Thymus (tissue), 11 donors: ENCODE results near the gene TTLL7. TPM values are rescaled to one million over a fixed set of nuclear protein-coding genes. Genes with fewer than 3 reads are reported as not detected.

Experiments
- DNase-seq, 9 donors: peaks; one replicate each; pipeline ENCODE4 v3.0.0-alpha.2; 2013; ENCODE audit warnings: low spot score in 9 of 9, low read depth in 6 of 9, missing footprints in 1 of 9
- H3K27ac ChIP-seq, 2 donors: one replicate each; pipeline ENCODE4 v1.5.1; 2013; ENCODE audit warnings: control low read depth in 1 of 2, low read depth in 1 of 2, low read length in 1 of 2, mild to moderate bottlenecking in 1 of 2, moderate library complexity in 1 of 2
- H3K27me3 ChIP-seq, 2 donors: one replicate each; pipeline ENCODE4 v1.5.1; 2013; ENCODE audit warnings: low read length in 1 of 2; ENCODE audit not compliant: control insufficient read depth in 2 of 2, insufficient read depth in 1 of 2
- H3K36me3 ChIP-seq, 2 donors: one replicate each; pipeline ENCODE4 v1.5.1; 2013; ENCODE audit warnings: low read length in 1 of 2, mild to moderate bottlenecking in 1 of 2, moderate library complexity in 1 of 2; ENCODE audit not compliant: control insufficient read depth in 2 of 2, insufficient read depth in 2 of 2
- H3K4me1 ChIP-seq, 2 donors: one replicate each; pipeline ENCODE4 v1.5.1; 2013; ENCODE audit warnings: low read length in 2 of 2; ENCODE audit not compliant: control insufficient read depth in 2 of 2, insufficient read depth in 2 of 2
- H3K4me3 ChIP-seq, 2 donors: one replicate each; pipeline ENCODE4 v1.5.1; 2013; ENCODE audit warnings: low read length in 2 of 2, control low read depth in 1 of 2, mild to moderate bottlenecking in 1 of 2
- H3K9me3 ChIP-seq, 2 donors: one replicate each; pipeline ENCODE4 v1.5.1; 2013; ENCODE audit warnings: low read length in 1 of 2, mild to moderate bottlenecking in 1 of 2; ENCODE audit not compliant: control insufficient read depth in 2 of 2, insufficient read depth in 1 of 2
- WGBS: extraction: QIAGEN DNeasy Blood & Tissue Kit; methylation state at CpG from one replicate; pipeline ENCODE4 v1.1.7; 2013; 5-methylcytosine and 5-hydroxymethylcytosine counted together
- polyA plus RNA-seq: library from polyadenylated mRNA; stranded (reverse); fragments of 200-250 nt; gene quantifications from one replicate; pipeline ENCODE4 v1.2.3, GENCODE V29; 2013
- total RNA-seq: library from RNA; stranded (reverse); fragments of 120-200 nt; gene quantifications from one replicate; pipeline ENCODE4 v1.2.4, GENCODE V29; 2013
- donor health status: healthy.

Gene TTLL7
- total and polyA plus RNA-seq, 2 donors, result 0.94 to 1.9 TPM

GRCh38 chr1:84019217-84019616, 20.3 kb upstream of the TTLL7 start:
- 97% methylated on average over 1 of the region's 1 CpG for WGBS
- Histone ChIP-seq H3K27ac (no peak overlapping the region), H3K4me3 (no peak overlapping the region), H3K4me1 (no peaks in the 10 kb centered on the region), H3K9me3 (no peaks in the 10 kb centered on the region), H3K36me3 (no peaks in the 10 kb centered on the region), H3K27me3 (no peaks in the 10 kb centered on the region)
- DNase-seq, result no peak

- Histone ChIP-seq H3K27ac (no peak overlapping the region), H3K9me3 (no peaks in the 10 kb centered on the region), H3K36me3 (no peaks in the 10 kb centered on the region), H3K4me1 (no peaks in the 10 kb centered on the region), H3K4me3 (no peak overlapping the region), H3K27me3 (no peaks in the 10 kb centered on the region)
- over 99% methylated on average over 3 of the region's 3 CpGs for WGBS
- DNase-seq, result no peak
Measured at GRCh38 chr1:84013708-84014107, 14.8 kb upstream of the TTLL7 start.

- Histone ChIP-seq H3K9me3 (no peaks in the 10 kb centered on the region), H3K4me3 (no peak overlapping the region), H3K27me3 (no peaks in the 10 kb centered on the region), H3K4me1 (no peaks in the 10 kb centered on the region), H3K36me3 (no peaks in the 10 kb centered on the region), H3K27ac (no peak overlapping the region)
- WGBS, result 97% methylated on average over 3 of the region's 3 CpGs
- no peak for DNase-seq
Measured at GRCh38 chr1:84012018-84012417, 13.1 kb upstream of the TTLL7 start.

- H3K36me3 ChIP-seq, result no peaks in the 10 kb centered on the region
- H3K27me3 ChIP-seq, result no peaks in the 10 kb centered on the region
- DNase-seq, result no peak
- H3K4me1 ChIP-seq, result no peaks in the 10 kb centered on the region
- no peaks in the 10 kb centered on the region for H3K9me3 ChIP-seq
- 88% methylated on average over 1 of the region's 1 CpG for WGBS
- H3K27ac ChIP-seq, result no peak overlapping the region
- H3K4me3 ChIP-seq, result no peak overlapping the region
Measured at GRCh38 chr1:84010136-84010535, 11.2 kb upstream of the TTLL7 start.

GRCh38 chr1:84008631-84009030, 9.7 kb upstream of the TTLL7 start:
- DNase-seq, result no peak
- Histone ChIP-seq H3K4me1 (no peaks in the 10 kb centered on the region), H3K4me3 (no peak overlapping the region), H3K36me3 (no peaks in the 10 kb centered on the region), H3K9me3 (no peaks in the 10 kb centered on the region), H3K27me3 (no peaks in the 10 kb centered on the region), H3K27ac (no peak overlapping the region)
- WGBS, result 95% methylated on average over 5 of the region's 5 CpGs

GRCh38 chr1:84006591-84006990, 7.7 kb upstream of the TTLL7 start:
- 96% methylated on average over 6 of the region's 6 CpGs for WGBS

GRCh38 chr1:84001501-84001900, 2.6 kb upstream of the TTLL7 start:
- 98% methylated on average over 2 of the region's 2 CpGs for WGBS

More at GRCh38 chr1:84006591-84006990, 7.7 kb upstream of the TTLL7 start:
- H3K36me3 ChIP-seq, result no peaks in the 10 kb centered on the region
- no peaks in the 10 kb centered on the region for H3K9me3 ChIP-seq
- H3K4me1 ChIP-seq, result no peaks in the 10 kb centered on the region
- peaks cover 0 to 2% of the 10 kb centered on the region in 2 donors for H3K27me3 ChIP-seq
- no peak for DNase-seq
- no peak overlapping the region for H3K4me3 ChIP-seq
- no peak overlapping the region for H3K27ac ChIP-seq

GRCh38 chr1:84000954-84001495, 2.1 kb upstream of the TTLL7 start:
- DNase-seq, result no peak
- no peak overlapping the region for H3K4me3 ChIP-seq
- H3K9me3 ChIP-seq, result no peaks in the 10 kb centered on the region
- peaks cover 4 to 14% of the 10 kb centered on the region in 2 donors for H3K4me1 ChIP-seq
- peaks cover 15 to 47% of the 10 kb centered on the region in 2 donors for H3K27me3 ChIP-seq
- no peak overlapping the region for H3K27ac ChIP-seq
- no peaks in the 10 kb centered on the region for H3K36me3 ChIP-seq
- 97% methylated on average over 4 of the region's 4 CpGs for WGBS

More at GRCh38 chr1:84001501-84001900, 2.6 kb upstream of the TTLL7 start:
- no peak for DNase-seq
- H3K9me3 ChIP-seq, result no peaks in the 10 kb centered on the region
- no peak overlapping the region for H3K27ac ChIP-seq
- H3K4me1 ChIP-seq, result peaks cover 4 to 14% of the 10 kb centered on the region in 2 donors
- no peaks in the 10 kb centered on the region for H3K36me3 ChIP-seq
- H3K4me3 ChIP-seq, result no peak overlapping the region
- peaks cover 15 to 45% of the 10 kb centered on the region in 2 donors for H3K27me3 ChIP-seq

GRCh38 chr1:84000196-84000885, 1.4 kb upstream of the TTLL7 start:
- Histone ChIP-seq H3K36me3 (no peaks in the 10 kb centered on the region), H3K4me1 (peaks cover 4 to 14% of the 10 kb centered on the region in 2 donors), H3K9me3 (no peaks in the 10 kb centered on the region), H3K27me3 (peaks cover 15 to 49% of the 10 kb centered on the region in 2 donors), H3K27ac (no peak overlapping the region), H3K4me3 (no peak overlapping the region)
- DNase-seq, result no peak
- 95% methylated on average over 8 of the region's 8 CpGs for WGBS
